Hematopoietic multipotent progenitor cell treated with erythropoietin and hydrocortisone succinate and interleukin-3 and kit ligand, for 4 days (in vitro differentiated cells): Measurements from ENCODE around the gene ABCA2.
"Not testable (repeated sequence)": the region's sequence is repeated elsewhere in the genome, so short reads cannot be mapped to it uniquely, and the experiment has no call there.

Experiments used
- DNase-seq: peaks from one replicate; pipeline ENCODE4 v3.0.0-alpha.2; 2015

The ABCA2 gene

DNA sequence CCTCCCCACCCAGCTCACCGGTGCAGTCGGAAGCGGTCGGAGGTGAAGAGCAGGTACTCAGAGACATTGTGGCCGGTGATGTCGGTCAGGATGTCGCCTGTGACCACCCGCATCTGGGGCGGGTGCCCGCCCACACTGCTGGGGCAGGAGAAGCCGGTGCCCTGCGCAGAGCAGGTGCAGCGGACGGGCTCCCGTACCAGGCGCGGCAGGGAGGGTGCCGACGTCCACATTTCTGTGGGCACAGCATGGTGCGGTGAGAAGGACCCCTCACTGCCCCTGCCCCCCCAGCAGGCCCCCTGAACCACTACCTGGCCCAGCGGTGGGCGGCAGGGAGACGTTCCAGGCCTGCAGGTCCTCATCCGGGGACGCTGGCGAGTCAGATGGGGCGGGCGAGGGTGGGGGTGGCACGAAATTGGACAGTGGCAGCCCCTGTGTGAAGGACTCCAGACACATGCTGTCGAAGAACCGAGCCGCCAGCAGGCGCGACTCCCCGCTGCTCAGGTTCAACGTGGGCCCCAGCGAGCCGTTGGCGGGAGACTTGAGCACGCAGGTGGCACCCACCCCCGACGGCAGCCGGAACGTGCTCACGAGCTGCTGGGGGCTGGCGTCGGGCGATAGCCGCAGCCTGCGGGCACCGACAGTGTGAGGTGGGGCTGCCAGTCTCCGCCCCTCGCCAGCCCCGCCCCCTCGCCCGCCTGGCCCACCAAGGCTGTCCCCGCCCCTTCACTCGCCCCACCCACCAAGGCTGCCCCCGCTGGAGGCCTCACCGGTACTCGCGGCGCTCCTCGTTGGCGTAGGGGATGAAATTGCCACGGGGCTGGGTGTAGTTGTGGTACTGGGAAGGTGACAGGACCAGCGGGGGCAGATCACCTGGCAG lies 15.1 kb downstream of the ABCA2 start:
- DNase-seq: no peak

DNA sequence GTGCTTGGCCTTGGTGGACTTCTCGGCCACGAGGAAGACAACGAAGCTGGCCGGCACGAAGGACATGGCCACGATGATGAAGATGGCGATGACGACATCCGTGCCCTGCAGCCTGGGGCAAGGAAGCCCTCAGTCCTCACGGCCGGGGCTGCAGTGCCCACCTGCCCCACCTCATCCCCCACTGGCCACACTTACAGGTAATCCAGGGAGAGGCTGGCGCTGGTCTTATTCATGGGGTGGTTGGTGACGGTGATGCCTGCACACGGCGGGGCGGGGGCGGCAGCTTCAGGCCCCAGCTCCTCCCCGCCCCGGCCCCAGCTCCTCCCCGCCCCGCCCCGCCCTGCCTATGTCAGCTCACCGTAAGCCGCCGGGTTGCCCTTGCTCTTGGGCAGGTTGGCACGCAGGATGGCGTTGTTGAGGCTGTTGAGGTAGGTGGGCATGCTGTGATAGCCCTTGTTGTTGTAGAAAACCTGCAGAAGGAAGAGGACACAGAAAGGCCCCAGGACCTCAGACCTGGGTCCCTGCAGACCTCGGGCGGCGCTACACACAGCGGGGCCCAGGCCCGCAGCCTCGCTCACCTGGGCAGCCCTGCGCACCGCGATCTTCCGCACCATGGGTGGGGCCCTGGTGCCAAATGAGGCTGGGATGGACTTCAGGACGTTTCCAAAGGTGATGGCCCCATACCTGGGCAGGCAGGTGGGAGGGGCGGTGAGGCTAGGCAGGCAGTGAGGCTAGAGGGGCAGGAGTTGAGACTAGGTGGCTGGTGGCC lies 15.9 kb downstream of the ABCA2 start:
- DNase-seq: no peak

DNA sequence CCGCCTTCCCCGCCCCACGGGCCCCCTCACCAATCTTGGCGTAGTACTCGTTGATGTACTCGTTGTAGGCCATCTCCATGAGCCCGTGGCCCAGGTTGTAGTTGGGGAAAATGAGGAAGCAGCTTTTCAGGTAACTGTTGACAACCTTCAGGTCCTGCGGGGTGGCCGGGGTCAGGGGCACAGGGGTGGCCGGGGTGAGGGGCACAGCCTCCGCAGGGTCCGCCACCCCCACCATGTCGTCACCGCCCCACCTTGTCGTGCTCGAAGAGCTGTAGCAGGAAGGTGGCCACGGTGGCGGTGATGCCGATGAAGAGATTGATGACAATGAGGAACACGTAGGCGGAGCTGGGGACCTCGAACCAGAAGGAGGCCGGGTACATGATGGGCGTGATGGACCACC lies 16.9 kb downstream of the ABCA2 start:
- DNase-seq: no peak

DNA sequence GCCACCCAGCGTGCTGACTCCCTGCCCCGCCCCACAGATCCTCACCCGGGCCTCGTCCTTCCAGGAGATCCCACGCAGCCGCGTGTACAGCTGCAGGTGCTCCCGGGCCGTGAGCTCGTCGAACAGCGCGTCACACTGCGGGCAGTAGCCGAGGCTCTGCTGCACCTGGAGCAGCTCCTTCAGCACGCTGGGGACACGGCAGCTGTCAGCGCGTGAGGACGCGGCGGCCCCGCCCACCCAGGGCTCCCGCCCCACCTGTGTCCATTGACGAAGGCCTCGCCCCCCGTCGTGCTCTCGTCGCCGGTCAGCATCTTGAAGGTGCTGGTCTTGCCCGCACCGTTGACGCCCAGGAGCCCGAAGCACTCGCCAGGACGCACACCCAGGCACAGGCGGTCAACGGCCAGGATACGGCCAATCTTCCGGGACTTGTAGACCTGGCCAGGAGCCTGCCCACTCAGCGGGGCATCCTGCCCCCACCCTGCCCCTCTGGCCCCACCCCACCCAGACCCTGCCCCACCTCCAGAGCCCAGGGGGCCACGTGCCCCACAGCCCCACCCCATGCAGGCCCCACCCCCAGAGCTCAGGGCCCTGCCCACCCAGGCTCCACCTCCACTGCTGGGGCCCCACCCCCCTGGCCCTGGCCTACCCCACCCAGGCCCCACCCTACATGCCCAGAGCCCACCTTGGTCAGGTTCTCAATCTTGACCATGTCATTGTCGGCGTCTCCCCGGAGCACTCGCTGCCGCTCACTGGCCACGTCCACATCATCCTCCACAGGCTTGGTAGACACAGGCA lies 17.9 kb downstream of the ABCA2 start:
- DNase-seq: no peak

DNA sequence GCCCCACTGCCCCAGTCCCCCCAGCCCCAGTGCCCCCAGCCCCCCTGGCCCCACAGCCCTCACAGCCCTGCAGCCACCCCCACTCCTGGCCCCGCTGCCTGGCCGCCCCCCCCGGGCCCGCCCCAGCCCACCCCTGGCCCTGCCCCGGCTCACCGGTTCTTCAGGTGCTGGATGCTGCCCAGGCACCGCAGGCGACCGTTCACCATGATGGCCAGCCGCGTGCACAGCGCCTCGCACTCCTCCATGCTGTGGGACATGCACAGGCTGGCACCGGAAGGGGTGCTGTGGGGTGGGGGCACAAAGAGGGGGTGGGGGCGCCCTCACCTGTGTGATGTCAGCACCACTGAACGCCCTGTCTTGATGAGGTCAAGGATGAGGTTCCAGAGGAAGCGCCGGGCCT lies 18.8 kb downstream of the ABCA2 start:
- no peak for DNase-seq

DNA sequence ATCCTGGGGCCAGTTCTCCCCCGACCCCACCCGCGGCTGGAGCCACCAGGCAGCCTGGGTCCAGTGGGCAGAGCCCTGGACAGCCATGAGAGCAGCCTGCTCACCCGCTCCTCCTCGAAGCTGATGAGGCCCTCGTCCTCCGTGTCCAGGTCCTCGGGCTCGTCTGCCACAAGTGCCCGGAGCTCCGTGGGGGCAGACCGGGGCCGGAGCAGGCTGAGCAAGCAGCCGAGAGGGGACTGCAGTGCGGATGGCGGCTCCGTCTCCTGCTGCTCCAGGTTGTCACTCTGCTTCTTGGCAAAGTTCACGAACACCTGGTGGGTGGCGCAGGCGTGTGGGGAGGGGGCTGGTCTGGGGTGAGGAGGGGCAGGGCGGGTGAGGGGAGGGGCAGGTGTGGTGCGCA lies 19.7 kb downstream of the ABCA2 start:
- no peak for DNase-seq

DNA sequence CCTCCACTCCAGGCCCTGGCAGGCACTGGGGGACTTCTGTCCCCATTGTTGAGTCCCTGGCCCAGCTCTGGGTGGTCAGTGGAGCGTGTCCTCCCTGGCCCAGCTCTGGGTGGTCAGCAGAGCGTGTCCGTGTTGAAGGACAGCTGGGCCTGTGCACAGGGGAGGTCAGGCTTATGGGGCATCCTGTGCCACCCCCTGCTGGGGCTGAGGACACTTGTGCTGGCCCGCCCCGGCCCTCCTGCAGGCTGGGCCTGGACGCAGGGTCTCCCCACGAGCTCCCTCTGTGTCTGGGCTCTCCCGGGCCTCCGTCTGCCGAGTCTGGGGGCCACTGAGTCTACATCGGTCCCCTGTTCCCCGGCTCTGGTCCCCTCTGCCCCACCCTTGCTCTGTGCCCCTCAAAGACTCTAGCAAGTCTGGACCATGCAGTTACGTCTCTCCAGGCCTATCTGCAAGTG lies 20.2 kb downstream of the ABCA2 start:
- DNase-seq: no peak

DNA sequence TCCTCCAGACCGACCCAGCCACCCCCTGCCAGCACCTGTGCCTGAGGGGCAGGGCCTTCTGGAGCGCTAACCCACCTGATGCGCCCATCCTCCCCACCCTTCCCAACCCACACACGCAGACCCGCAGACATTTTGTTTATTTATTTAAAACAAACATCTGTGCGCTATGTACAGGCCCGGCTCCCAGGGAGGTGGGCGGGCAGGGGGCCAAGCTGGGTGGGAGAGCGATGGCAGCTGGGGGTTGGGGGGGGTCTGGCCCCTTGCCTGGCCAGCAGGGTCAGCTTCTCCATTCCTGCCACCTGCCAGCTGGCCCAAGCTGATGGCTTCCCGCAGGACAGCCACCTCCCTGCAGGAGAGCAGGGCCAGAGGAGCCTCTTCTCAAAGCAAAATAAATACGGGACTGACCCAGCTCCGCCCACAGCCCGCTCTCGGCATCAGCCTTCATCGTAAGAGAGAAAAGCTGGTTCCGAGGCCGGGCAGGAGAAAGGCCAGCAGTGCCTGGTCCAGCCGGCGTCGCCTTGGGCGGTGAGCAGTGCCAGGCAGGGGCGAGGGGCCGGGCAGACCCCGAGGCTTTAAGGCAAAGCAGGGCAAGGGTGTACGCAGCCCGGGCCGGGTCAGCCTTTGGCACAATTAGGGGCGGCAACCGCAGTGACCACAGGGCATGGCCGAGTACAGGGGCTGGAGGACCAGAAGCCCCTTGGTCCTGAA lies 20.8 kb downstream of the ABCA2 start:
- DNase-seq: no peak

DNA sequence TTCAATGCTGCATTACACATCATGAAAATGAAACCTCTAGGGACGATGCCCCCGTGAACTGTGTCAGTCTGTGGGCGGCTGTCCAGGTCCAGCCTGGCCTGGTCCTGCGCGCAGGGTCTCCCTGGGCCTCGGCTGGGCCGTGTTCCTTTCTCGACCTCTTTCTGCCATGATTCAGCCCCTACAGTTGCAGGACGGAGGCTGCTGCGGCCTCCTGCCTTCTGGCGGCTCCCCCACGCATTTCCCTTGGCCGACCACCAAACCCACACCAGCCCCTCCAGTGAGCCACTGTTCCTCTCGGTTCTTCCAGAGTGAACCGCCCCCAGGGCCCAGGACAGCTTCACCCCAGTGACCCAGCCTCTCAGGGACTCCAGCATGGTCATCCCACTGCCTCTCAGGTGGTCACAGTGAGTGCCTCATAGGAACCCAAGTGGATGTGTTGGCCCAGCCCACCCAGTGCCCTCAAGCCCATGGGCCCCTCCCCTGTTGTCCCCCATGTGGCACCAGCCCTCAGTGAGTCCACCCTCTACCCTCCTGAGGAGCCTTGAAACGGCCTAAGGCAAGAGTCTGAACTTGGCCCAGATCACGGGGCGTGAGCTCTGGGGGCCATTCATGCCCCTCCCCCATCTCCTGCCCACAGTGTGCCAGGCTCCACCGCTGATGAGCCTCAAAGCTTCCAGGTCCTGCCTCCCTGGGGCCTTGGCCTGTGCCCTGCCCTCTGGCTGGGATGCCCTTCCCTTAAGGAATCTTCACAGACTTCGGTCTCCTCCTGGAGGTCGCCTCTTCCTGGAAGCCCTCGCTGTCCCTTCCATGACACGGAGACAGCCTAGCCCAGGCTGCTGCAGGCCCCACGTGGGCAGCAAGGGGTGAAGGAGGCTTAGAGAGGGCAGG lies 21.7 kb downstream of the ABCA2 start:
- DNase-seq: peak; percentile 50

DNA sequence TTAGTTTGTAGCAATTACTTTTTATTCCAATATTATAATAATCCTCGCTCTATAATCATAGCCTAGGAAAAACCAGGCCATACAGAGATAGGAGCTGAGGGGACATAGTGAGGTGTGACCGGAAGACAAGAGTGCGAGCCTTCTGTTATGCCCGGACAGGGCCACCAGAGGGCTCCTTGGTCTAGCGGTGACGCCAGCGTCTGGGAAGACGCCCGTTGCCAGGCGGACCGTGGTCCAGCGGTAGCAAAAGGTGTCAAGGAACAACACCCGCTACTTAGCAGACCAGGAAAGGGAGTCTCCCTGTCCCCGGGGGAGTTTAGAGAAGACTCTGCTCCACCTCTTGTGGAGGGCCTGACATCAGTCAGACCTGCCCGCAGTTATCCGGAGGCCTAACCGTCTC lies 23.8 kb downstream of the ABCA2 start:
- DNase-seq: not testable (repeated sequence)

DNA sequence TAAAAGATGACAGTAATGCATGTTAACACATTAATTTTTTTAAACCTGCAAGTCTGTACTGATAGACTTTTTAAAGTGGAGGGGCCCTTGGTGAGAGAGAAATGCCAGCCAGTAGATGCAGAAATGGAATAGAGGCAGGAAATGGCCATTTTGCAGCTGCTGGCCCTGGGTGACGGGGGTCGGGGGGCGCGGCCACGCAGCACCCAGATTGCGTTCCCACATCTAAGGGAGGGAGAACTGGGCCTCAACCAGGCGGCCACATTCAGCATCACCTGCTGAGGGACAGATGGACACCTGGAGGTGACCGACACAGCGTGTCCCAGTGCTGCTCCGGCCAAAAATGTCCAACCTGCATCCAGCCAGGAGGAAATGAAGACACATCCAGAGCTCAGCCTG lies 25.4 kb downstream of the ABCA2 start:
- no peak for DNase-seq

DNA sequence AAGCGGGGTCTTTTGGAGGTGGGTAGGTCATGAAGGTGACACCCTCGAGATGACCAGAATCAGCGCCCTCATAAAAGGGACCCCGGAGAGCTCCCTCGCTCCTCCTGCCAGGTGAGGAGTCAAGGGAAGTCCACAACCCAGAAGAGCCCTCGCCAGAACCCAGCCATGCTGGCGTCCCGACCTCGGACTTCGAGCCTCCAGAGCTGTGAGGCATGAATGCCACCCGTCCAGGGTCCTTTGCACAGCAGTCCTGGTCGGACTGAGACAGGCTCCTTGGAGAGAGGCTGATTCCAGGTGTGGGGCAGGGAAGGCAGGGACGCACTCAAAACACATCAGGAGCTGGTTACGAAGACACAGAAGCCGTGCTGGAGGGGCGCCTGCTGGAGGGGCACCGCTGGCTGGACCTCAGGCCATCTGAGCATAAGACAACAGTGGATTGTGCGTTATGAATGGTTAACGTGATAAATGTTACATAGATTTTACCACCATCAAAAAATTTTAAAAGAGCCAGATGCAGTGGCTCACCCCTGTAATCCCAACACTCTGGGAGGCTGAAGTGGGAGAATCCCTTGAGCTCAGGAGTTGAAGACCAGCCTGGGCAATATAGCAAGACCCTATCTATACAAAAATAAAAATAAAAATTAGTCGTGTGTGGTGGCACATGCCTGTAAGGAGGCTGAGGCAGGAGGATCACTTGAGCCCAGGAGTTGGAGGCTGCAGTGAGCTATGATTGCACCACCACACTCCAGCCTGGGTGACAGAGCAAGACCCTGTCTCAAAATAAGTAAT lies 26.0 kb downstream of the ABCA2 start:
- no peak for DNase-seq

DNA sequence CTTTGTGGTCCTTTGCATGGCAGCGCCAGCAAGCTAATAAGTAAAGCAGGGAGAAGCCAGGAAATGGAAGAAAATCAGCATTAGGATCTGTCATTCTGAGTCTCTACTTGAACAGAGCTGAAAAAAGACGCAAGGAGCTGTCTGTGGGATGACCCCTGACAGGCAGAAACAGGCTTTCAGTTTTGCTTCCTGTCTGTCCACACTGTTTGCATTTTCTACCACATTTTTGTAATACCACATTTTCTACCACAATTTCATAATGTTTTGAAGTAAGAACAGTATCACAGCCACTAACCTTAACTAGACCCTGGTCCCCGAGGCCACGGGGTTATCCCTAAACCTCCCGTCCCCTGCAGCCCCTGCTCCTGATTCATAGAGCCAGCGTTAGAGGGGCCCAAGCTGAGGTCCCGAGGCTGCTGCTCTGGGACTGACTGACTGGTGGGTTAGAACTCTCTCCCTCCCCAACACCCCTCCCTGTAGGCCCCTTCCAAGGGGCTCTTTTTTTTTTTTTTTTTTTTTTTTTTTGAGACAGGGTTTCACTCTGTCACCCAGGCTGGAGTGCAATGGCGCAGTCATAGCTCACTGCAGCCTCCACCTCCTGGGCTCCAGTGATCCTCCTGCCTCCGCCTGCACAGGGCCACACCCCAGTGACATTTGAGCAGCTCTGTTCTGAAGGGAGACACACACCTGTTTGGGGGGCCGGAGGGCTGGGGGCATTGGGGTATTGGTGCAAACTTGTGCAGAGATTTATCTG lies 27.7 kb downstream of the ABCA2 start:
- DNase-seq: peak; percentile 75

DNA sequence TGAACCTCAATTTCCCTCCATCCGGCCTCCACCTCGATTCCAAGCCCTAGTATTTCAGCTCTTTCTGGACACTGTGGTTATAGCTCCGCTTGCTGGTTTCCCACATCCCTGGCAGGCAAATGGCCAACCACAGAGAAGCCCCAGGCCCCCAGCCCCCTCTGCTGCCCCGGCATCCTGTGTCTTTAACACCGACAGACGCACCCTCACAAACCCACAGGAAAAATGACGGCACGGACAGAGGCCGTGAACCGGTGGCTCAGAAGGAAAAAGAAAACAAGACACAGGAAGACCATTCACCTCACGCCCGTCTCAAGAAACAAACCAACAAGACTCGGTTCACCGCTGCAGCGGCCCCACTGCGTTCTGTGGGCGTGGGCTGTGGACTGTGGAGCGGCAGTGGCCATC lies 30.2 kb downstream of the ABCA2 start:
- no peak for DNase-seq

DNA sequence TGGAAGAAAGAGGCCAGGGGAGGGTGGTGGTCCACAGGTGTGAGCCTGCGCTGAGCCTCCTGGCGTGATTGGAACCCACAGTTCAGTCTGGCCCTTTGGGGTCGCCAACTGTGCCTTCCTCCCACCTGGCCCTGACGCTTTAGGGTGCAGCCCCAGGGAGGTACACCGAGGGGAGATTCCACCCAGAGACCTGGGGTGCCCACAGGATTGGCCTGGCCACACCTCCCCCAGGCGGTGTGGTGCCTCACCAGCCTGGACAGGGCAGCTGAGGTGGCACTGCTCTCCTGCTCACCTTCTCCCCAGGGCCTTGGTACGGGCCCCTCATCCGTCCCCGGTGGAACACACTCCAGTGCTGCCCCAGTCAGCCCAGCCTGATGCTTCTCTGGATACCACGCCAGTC lies 30.7 kb downstream of the ABCA2 start:
- DNase-seq: no peak

DNA sequence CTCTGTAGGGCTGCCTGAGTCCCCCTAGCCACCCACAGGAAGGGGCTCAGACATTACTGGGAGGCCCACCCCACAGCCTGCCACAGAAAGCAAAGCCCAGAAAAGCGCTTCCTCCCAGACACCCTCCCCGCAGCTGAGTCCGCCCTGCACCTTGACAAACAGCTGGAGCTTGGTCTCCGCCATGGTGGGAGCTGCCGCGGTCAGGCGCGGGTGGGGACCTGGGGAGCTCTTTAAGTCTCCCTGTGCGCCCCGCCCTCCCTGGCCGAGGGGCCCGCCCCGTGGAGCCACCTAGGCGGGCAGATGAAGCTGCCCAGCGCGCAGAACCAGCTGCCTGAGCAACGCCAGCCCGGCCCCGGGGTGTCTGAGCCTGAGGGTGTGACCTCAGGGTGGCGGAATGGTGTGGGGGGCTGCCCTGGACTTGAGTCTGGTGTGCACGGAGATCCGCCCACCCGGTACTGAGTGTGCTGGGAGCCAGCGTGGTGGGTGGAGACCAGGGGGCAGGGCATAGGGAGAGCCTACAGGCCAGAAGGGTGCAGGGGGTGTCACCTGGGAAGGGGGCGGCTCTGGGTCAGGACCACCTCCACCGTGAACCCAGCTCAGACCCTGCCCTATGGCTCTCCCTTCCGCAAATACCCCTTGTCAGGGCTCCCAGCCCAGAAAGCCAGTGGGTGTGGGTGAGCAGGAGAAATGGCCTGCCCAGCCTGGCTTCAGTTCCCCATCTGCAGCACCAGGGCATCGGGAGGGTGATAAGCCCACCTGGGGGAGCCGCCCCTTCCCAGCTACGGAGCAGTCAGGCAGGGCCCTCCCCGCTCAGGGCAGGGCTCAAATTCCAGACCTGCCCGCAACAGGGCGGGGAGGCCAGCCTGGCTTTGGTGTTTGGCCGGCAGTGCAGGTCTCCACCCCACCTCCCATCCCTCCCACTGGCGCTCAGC lies 31.4 kb downstream of the ABCA2 start, which contains the start of gene CLIC3:
TSS of gene CLIC3 (minus strand) at position 208 of the 932 bp plus-strand sequence. CDS start at position 183, 25 bp downstream.
- DNase-seq: peak; percentile 75

DNA sequence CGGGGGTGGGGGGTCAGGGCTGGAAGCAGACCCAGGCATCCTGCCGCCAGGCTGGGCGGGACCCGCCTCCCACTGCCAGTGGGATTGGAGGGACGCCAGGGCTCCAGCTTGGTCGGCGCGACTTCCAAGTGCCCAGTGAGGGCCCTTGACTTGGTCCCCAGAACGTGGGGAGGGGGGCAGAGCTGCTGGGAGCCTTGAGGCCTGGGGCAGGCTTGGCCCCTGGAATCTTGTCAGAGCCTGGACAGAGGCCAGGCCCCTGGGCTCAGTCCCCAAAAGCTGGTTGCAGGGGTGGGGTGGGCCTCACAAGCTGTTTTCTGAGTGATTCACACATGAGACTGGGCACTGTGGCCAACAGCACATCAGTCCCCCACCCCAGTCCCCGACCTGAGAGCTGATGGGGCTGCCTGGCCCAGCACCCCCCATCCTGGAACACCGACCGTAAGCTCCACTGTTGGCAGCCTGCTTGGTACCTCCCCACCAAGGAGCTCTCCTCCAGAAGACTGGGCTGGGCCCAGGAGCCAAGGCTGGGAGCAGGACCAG lies 32.2 kb downstream of the ABCA2 start:
- DNase-seq: no peak

DNA sequence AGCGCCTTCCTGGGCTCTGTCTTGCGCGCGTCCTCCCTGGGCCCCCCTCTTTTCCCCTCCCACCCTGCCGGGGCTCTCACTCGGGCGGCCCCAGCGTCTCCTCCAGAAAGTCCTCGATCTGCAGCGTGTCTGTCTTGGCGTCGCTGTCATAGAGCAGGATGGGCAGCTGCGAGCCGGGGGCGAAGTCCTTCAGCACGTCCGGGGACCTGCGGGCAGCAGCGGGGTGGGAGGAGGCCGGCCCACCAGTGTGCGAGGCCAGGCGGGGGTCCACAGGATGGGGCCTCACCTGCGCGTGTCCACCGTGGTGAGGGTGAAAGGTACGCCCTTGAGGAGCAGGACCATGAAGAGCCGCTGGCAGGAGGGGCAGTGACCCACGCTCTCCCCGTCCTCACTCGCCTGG lies 32.7 kb downstream of the ABCA2 start:
- no peak for DNase-seq

DNA sequence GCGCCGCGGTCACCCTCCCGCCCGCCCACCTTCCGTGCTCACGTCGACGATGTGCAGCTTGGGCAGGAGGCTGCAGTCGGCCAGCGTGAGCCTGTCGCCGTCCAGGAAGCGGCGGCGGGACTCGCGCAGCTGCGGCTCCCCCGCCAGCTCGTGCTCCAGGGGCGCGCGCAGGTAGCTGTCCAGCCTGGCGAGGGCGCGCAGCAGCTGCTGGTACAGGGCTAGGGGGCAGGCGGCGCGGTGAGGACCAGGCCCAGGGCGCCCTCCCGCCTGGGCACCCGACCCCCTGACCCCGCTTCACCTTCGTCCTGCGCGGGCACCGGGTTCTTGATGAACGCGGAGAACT lies 33.2 kb downstream of the ABCA2 start:
- no peak for DNase-seq
